Activated T-cell treated with anti-CD3 and anti-CD28 coated beads for 24 hours (primary cell): ENCODE data around the gene SERTAD1.

Source experiments
- DNase-seq: peaks from one replicate; pipeline ENCODE4 v3.0.0-alpha.2; 2020; ENCODE audit warnings: low read depth

SERTAD1 gene

DNA sequence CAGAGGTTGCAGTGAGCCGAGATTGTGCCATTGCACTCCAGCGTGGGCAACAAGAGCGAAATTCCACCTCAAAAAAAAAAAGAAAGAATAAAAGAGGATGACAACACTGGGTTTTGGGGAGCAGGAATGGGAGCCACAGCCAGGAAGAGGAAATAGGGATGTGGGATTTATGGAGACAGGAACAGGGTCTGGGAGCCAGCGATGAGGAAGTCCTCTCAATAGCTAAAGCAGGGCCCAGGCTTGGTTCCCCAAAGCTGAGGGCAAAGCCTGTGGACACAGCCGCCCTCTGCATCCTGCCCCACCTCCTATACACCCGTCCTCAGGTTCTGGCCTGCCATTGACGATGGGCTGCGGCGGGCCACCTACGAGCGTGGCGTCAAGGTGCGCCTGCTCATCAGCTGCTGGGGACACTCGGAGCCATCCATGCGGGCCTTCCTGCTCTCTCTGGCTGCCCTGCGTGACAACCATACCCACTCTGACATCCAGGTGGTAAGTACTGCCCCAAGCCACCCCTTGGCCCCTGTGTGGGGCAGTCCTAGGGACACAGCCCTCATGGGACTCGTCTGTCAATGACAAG, 49.4 kb downstream of the SERTAD1 start:
- no peak for DNase-seq

- DNase-seq = no peak
Observed at GRCh38 chr19:40374084-40374483, 51.7 kb downstream of the SERTAD1 start.

DNA sequence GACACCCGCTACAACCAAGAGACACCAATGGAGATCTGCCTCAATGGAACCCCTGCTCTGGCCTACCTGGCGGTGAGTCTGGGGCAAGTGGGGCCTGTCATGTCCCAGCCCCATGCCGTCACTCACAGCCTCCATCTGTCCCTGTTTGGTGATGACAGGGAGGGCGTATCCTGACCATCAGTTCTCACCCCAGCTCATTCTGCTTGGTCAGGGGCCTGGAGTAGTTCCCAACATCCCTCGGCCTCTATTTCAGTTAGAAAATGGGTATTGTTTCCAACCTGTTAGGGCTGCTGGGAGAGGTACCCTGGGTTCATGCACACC, 54.0 kb downstream of the SERTAD1 start:
- no peak for DNase-seq
